Tibial nerve (tissue), 4 donors: Measurements from ENCODE around the gene PPP2R2C. TPM values are rescaled to one million over a fixed set of nuclear protein-coding genes. Genes with fewer than 3 reads are reported as not detected.

Source experiments
- DNase-seq, 2 donors: peaks; one replicate each; pipeline ENCODE4 v3.0.0-alpha.2; 2019; ENCODE audit warnings: low spot score in 2 of 2
- H3K27ac ChIP-seq, 4 donors: fragments of 200-600 bp; sonication (generic) in 3 of 4; one replicate each; pipeline ENCODE4 v1.5.1; 2017 to 2019; ENCODE audit warnings: mild to moderate bottlenecking in 1 of 4
- H3K27me3 ChIP-seq, 2 donors: fragments of 200-600 bp; sonication (generic) in 1 of 2; one replicate each; pipeline versions ENCODE4 v1.5.1 to v1.6.0; 2017 to 2019
- H3K36me3 ChIP-seq, 3 donors: fragments of 200-600 bp; sonication (generic); one replicate each; pipeline ENCODE4 v1.5.1; 2018 to 2019
- H3K4me1 ChIP-seq, 4 donors: fragments of 200-600 bp; sonication (generic) in 3 of 4; one replicate each; pipeline ENCODE4 v1.5.1; 2017 to 2019
- H3K4me3 ChIP-seq, 4 donors: fragments of 200-600 bp; sonication (generic) in 3 of 4; one replicate each; pipeline ENCODE4 v1.5.1; 2017 to 2019; ENCODE audit warnings: mild to moderate bottlenecking in 1 of 4, moderate library complexity in 1 of 4
- H3K9me3 ChIP-seq, 4 donors: fragments of 200-600 bp; sonication (generic) in 3 of 4; one replicate each; pipeline ENCODE4 v1.5.1; 2017 to 2019
- CTCF ChIP-seq, 5 experiments: fragments of 200-600 bp in 3 of 5; fragments of 450-650 bp in 2 of 5; sonication (generic) in 3 of 5; IDR thresholded peaks; one replicate each; pipeline ENCODE4 v1.5.1; 2016 to 2019; ENCODE audit warnings: antibody characterized with exemption in 5 of 5, mild to moderate bottlenecking in 3 of 5, moderate library complexity in 2 of 5
- EP300 ChIP-seq, 2 donors: sonication (generic); formaldehyde crosslinking; IDR thresholded peaks; one replicate each; pipeline ENCODE4 v1.6.1; 2017; ENCODE audit warnings: antibody characterized with exemption in 2 of 2, mild to moderate bottlenecking in 1 of 2
- POLR2A ChIP-seq, 2 donors: fragments of 450-650 bp; IDR thresholded peaks; one replicate each; pipeline ENCODE4 v1.6.1; 2017; ENCODE audit warnings: antibody characterized with exemption in 2 of 2, mild to moderate bottlenecking in 2 of 2, moderate library complexity in 2 of 2
- WGBS, 2 donors: methylation state at CpG; one replicate each; pipeline ENCODE4 v1.1.5; 2018; 5-methylcytosine and 5-hydroxymethylcytosine counted together
- total RNA-seq, 4 donors: library from RNA; depleted of rRNA; stranded (reverse); fragments of >200 nt; gene quantifications; one replicate each; pipeline ENCODE4 v1.1.0, GENCODE V29; 2016

Gene PPP2R2C
- total RNA-seq, 4 donors from 2014 or later, result under 0.01 to 0.66 (median 0.42) TPM; not detected in 1

GRCh38 chr4:6371271-6371670, 101.1 kb downstream of the PPP2R2C start:
- no peaks in the 10 kb centered on the region for H3K4me1 ChIP-seq
- H3K36me3 ChIP-seq, result no peaks in the 10 kb centered on the region
- TF ChIP-seq POLR2A (IDR thresholded peaks at IDR 0.05) (no peak), EP300 (IDR thresholded peaks at IDR 0.05) (no peak), CTCF (IDR thresholded peaks at IDR 0.05) (no peak)
- H3K4me3 ChIP-seq, result no peak overlapping the region
- H3K27me3 ChIP-seq, result peaks cover 0 to 23% of the 10 kb centered on the region in 2 donors
- no peak for DNase-seq
- no peak overlapping the region for H3K27ac ChIP-seq
- no peaks in the 10 kb centered on the region for H3K9me3 ChIP-seq
- WGBS, 2 donors, result 59 to 71% methylated on average over 5 of the region's 5 CpGs

GRCh38 chr4:6369924-6370645, 102.3 kb downstream of the PPP2R2C start:
- no peak for DNase-seq
- H3K4me1 ChIP-seq, result no peaks in the 10 kb centered on the region
- H3K9me3 ChIP-seq, result no peaks in the 10 kb centered on the region
- no peaks in the 10 kb centered on the region for H3K36me3 ChIP-seq
- no peak overlapping the region for H3K27ac ChIP-seq
- peaks cover 0 to 24% of the 10 kb centered on the region in 2 donors for H3K27me3 ChIP-seq
- TF ChIP-seq POLR2A (IDR thresholded peaks at IDR 0.05) (no peak), EP300 (IDR thresholded peaks at IDR 0.05) (no peak), CTCF (IDR thresholded peaks at IDR 0.05) (no peak)
- 41 to 64% methylated on average over 11 to 15 of the region's 17 CpGs for WGBS, 2 donors
- no peak overlapping the region for H3K4me3 ChIP-seq

GRCh38 chr4:6369511-6369910, 102.9 kb downstream of the PPP2R2C start:
- no peak for TF ChIP-seq CTCF (IDR thresholded peaks at IDR 0.05)
- TF ChIP-seq POLR2A (IDR thresholded peaks at IDR 0.05), result no peak
- TF ChIP-seq EP300 (IDR thresholded peaks at IDR 0.05), result no peak
- Histone ChIP-seq H3K27ac (no peak overlapping the region), H3K9me3 (no peaks in the 10 kb centered on the region), H3K36me3 (no peaks in the 10 kb centered on the region), H3K4me3 (no peak overlapping the region), H3K27me3 (peaks cover 0 to 24% of the 10 kb centered on the region in 2 donors), H3K4me1 (no peaks in the 10 kb centered on the region)
- 67% methylated on average over 8 of the region's 8 CpGs for WGBS, 2 donors
- no peak for DNase-seq

- DNase-seq, result no peak
These were observed 103.4 kb downstream of the PPP2R2C start for GRCh38 chr4:6369035-6369434.

More at GRCh38 chr4:6369035-6369434, 103.4 kb downstream of the PPP2R2C start:
- H3K4me3 ChIP-seq, result no peak overlapping the region
- TF ChIP-seq EP300 (IDR thresholded peaks at IDR 0.05) (no peak), POLR2A (IDR thresholded peaks at IDR 0.05) (no peak), CTCF (IDR thresholded peaks at IDR 0.05) (no peak)
- no peaks in the 10 kb centered on the region for H3K36me3 ChIP-seq
- peaks cover 0 to 24% of the 10 kb centered on the region in 2 donors for H3K27me3 ChIP-seq
- no peaks in the 10 kb centered on the region for H3K9me3 ChIP-seq
- WGBS, 2 donors, result 49 to 58% methylated on average over 8 of the region's 8 CpGs
- no peak overlapping the region for H3K27ac ChIP-seq
- no peaks in the 10 kb centered on the region for H3K4me1 ChIP-seq
